GM19455 (cell line): ENCODE data around the gene ASIC3.

ENCODE experiments used
- ATAC-seq: cut with Tn5 transposase; IDR thresholded peaks from one replicate; pipeline ENCODE4 v1.9.1; 2021; ENCODE audit not compliant: unreplicated experiment

The ASIC3 gene

GRCh38 chr7:151070574-151070960 lies 22.2 kb downstream of the ASIC3 start:
- no peak for ATAC-seq

GRCh38 chr7:151071032-151071866 lies 22.9 kb downstream of the ASIC3 start:
- ATAC-seq: no peak

DNA sequence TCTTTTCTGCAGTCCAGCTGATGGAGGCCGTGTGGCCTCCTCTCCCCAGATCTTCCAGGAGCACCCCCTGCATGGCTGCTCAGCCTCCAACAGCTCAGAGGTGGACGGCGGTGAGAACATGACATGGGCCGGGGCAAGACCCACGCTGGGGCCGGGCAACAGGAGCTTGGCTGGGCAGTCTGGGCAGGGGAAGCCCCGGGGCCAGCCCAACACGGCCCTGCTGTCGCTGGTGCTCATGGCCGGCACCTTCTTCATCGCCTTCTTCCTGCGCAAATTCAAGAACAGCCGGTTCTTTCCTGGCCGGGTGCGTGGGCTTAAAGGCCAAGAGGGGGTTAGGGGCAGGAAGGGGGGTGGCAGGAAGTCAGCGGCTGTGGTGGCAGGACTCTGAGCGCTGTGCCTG lies 25.7 kb downstream of the ASIC3 start:
- no peak for ATAC-seq

DNA sequence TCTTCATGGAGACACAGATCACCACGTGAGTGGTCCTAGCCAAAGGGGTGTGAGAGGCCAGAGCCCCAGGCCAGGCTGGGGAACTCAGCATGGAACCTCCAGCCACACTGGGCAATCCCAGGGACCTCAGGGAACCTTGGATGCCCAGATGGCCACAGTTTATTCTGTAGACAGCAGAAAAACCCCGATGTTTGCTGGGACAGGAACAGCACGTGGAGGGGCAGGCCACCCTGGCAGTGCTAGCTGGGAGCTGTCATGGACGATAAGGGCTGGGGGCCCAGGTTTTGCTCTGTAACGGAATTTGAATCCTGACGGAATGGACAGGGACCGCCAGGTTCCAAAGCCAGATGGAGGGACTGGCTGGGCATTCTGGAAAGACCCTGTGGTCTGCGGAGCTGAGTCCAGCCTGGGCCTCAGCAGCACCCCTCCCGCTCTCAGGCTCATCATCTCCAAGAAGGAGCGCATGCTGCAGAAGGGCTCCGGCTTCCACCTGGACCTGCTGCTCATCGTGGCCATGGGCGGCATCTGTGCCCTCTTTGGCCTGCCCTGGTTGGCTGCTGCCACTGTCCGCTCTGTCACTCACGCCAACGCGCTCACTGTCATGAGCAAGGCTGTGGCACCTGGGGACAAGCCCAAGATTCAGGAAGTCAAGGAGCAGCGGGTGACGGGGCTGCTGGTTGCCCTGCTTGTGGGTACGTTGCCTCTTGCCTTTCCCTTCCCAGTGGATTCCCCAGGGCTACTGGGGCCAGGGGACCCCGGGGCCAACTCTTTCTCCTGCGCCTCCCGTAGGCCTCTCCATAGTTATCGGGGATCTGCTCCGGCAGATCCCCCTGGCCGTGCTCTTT lies 26.7 kb downstream of the ASIC3 start:
- ATAC-seq: no peak

DNA sequence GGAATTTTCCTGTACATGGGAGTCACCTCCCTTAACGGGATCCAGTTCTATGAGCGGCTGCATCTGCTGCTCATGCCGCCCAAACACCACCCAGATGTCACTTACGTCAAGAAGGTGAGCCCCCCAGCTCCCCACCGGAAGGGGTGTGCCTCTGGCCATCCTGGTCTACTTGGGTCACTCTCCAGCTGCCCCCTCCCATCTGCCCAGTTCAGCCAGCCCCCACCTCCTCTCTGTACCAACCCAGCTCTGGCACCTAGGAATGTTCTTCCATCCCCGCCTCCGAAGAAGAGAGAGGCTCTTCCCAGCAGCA lies 27.3 kb downstream of the ASIC3 start:
- no peak for ATAC-seq

- no peak for ATAC-seq
These were observed 27.7 kb downstream of the ASIC3 start for GRCh38 chr7:151075978-151076426.

DNA sequence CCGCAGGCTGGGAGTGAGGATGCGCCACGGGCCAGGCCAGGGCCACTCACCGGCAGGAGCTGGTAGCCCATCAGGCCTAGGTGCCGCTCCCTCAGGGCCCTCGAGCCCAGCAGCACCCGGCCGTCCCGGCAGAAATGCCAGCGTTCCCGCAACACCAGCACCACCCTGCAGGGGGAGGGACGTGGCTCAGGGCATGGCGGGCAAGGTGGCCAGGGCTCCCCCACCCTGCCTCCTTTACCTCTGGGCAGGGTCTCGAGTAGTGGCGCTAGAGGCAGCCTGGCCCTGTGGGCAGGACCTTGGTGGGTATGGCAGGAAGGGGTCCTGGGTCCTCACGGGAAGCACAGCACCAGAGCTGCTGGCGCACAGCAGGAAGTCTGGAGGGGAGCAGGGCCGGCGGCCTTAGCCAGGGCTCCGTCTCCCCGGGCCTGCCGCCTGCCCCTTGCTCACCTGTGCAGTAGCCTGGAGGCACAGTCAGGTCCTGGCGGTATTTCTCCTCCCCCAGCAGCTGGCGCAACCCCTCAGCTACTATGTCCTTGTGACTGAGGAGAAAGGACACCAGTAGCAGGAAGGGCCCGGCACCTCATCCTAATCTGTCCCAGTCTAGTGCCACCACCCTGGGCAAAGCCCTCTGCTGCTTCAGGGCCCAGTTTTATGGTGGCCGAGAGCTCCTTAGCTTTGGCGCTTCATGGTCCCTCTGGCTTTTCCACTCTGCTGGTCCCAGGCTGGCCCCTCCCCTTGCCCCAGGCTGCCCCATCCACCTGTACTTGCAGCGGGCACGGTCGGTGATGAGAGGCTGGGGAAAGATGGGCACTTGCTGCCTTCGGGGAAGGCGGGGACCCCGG lies 28.8 kb downstream of the ASIC3 start:
- no peak for ATAC-seq

DNA sequence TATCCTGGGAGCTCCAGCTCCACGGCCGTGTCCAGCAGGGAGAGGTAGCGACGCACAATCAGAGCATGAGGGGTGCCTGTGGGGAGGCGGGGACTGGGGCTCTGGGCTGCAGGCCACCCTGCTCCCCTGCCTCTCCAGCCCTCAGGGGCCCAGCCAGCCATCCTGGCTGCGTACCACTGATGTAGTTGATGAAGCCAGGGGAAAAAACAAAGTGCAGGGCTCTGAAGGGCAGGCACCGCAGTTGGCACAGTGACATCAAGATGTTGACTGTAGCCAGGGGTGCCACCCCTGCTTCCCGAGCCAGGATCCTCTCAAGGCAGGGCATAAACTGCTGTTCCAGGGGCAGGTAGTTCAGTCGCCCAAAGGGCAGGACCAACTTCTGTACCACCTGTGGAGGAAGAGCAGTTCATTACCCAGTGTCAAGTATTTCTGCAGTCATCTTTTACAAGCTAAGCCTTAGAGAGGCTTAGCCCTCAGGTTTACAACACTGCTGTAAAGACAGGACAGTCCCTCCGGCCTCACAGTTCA lies 29.4 kb downstream of the ASIC3 start:
- no peak for ATAC-seq

GRCh38 chr7:151078233-151079040 lies 30.1 kb downstream of the ASIC3 start:
- ATAC-seq: no peak

GRCh38 chr7:151079199-151079910 lies 31.0 kb downstream of the ASIC3 start:
- ATAC-seq: no peak

DNA sequence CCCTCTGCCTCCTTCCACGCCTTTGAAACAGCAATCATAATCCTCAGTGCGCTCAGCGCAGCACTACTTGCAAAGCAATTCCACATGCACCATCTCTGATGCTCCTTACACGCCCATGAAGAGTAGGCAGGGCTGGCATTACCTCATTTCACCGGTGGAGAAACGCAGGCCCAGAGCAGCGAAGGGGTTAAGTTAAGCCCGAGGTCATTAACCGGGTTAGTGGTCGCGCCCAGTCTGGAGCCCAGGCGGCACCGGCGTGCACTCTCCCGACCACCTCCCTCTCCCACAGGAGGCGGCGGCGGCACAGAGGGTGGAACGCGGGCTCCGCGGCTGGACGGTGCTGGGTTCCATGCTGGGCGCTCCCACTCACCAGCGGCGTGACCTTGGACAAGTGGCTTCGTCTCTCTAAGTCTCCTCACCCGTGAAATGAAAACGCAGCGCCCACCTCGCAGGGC lies 31.8 kb downstream of the ASIC3 start:
- peak; percentile 1 for ATAC-seq

DNA sequence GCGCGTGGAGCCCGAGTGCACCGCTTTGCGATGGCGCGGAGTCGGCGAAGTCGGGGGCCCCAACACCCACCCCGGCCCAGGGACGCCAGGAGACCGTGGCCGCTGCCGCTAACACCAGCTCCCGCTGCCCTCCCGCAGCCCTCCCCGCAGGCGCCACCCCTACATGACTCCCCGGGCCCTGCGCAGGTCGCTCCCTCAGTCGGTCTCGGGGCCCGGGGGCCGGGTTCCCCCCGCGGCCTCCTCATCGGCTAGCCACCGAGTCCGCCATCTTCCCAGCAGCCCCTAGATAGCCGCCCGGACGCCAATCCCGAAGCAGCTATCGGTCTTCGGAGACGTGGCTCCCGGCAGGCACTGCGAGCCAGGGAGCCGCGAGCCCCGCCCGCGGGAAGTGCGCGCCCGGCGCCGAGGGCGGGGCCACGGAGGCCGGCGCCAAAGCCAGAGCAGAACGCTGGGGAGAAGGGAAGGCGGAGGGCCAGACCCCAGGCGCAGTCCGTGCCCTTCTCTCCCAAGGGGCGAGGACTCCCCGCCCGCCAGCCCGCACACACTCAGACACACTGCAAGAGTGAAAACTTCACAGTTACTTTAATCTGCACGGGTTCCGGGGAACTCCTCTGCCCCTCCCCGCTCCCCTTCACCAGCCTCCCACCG lies 32.3 kb downstream of the ASIC3 start, which contains the start of gene FASTK:
Gene FASTK (minus strand): TSS at position 288 of the 648 bp plus-strand sequence. CDS start 43 bp downstream, at position 245.
- ATAC-seq: peak; percentile 77

DNA sequence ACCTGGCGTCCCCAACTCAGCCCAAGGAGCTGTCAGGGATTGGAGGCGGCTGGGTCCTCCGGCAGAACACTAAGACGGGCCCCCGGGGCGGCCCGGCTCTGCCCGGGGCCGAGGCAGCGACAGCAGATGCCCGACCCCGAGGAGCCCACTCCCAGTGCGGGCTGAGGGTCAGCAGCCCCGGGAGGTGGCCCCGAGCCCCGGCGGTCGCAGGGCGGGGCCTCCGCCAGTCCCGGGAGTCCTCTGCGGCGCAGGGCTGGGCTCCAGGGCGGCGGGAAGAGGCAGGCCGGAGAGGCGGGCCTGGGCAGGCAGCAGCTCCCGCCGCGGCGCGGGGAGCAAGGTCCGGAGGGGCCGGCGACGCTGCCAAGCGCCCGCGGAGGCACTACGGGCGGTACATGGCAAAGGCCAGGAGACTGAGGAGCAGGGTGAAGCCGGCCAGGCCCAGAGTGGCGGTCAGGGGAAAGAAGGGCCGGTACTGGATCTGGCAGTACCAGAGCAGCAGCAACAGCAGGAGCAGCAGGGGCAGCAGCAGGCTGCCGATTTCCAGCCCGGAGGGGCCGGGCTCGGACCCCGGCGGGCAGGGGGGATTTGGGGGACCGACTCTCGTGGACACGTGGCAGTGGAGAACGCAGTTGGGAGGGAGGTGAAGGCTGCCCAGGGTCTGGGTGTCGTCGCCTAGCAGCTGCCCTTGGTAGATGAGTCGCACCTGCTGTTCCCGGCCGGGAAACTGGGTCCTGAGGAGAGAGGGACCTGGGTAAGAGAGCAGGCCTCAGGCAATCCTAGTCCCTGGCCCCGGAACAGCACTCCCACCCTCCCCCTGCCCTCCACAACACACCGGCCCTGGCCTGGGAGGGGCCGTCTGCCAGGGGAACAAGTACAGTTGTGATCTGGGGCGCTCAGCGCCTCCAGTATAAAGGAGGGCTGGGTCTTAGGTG lies 33.1 kb downstream of the ASIC3 start:
- ATAC-seq: no peak

- ATAC-seq: no peak
These were observed 34.1 kb downstream of the ASIC3 start for GRCh38 chr7:151082141-151083070.

- ATAC-seq: peak; percentile 48
These were observed 34.9 kb downstream of the ASIC3 start, which contains the start of gene TMUB1 for GRCh38 chr7:151083071-151083823. Gene TMUB1, minus strand, starts transcription at chr7:151083493. Its CDS starts 930 bp downstream, at chr7:151082563.

GRCh38 chr7:151083824-151084160 lies 35.5 kb downstream of the ASIC3 start:
- ATAC-seq: no peak
